Calu3 (cell line): ENCODE measurements around the gene APEX1. TPM values are rescaled to one million over a fixed set of nuclear protein-coding genes. Genes with fewer than 3 reads are reported as not detected.

ENCODE experiments used
- BruUV-seq: library from RNA; stranded (reverse); fragments of 400-500 nt; replicated peaks from 2 replicates; lab custom pipeline; 2021; lab: Mats Ljungman, UMichigan
- CTCF ChIA-PET: fragments of 300-600 bp; sonication (Branson Sonifier 250); formaldehyde crosslinking; loops from one replicate; lab custom pipeline; 2022; ENCODE audit warnings: antibody characterized with exemption; lab: Charles Lee
- DNase-seq: peaks from one replicate; pipeline ENCODE4 v3.0.0; 2022
- H3K27ac Mint-ChIP-seq: one replicate; pipeline ENCODE4 v1.8.0; 2022; ENCODE audit warnings: mixed read lengths; ENCODE audit not compliant: unreplicated experiment
- H3K27me3 Mint-ChIP-seq: one replicate; pipeline ENCODE4 v1.8.0; 2022; ENCODE audit warnings: mixed read lengths; ENCODE audit not compliant: unreplicated experiment
- H3K36me3 Mint-ChIP-seq: one replicate; pipeline ENCODE4 v1.8.0; 2022; ENCODE audit warnings: mild to moderate bottlenecking, moderate library complexity, mixed read lengths; ENCODE audit not compliant: insufficient read depth, unreplicated experiment
- H3K4me1 Mint-ChIP-seq: one replicate; pipeline ENCODE4 v1.8.0; 2022; ENCODE audit warnings: mild to moderate bottlenecking, low read depth, mixed read lengths; ENCODE audit not compliant: unreplicated experiment
- H3K4me3 Mint-ChIP-seq: one replicate; pipeline ENCODE4 v1.8.0; 2022; ENCODE audit warnings: mild to moderate bottlenecking, low read depth, moderate library complexity, mixed read lengths; ENCODE audit not compliant: unreplicated experiment
- H3K9me3 Mint-ChIP-seq: one replicate; pipeline ENCODE4 v1.8.0; 2022; ENCODE audit warnings: low read depth, mixed read lengths; ENCODE audit not compliant: unreplicated experiment
- CTCF ChIP-seq: fragments of 200-600 bp; IDR thresholded peaks from one replicate; pipeline ENCODE4 v1.8.0; 2022; ENCODE audit warnings: antibody characterized with exemption; ENCODE audit not compliant: unreplicated experiment
- intact Hi-C: fragments of 100-400 bp; cut with micrococcal nuclease; formaldehyde crosslinking; loops from one replicate; pipeline ENCODE4 v1.10.0; 2022; ENCODE audit not compliant: unreplicated experiment
- total RNA-seq: library from RNA; stranded (reverse); gene quantifications from 2 replicates; pipeline ENCODE4 v1.2.3, GENCODE V29; 2022

APEX1 gene
- total RNA-seq, 1 experiment from 2014 or later = 205 TPM

GRCh38 chr14:20417250-20418186 is 37.5 kb upstream of the APEX1 start:
- CTCF ChIA-PET = interaction anchor here (0.6 to 0.9 kb wide), 2 partner anchors 38 to 266 kb away, joined by 3 to 6 read pairs; partner anchors contain the start of gene APEX1
- peaks cover 28% of the 10 kb centered on the region for H3K4me1 Mint-ChIP-seq
- no peak for TF ChIP-seq CTCF
- H3K27ac Mint-ChIP-seq = peak overlapping the region; percentile 60
- intact Hi-C loops = loop anchor here (2.0 to 5.0 kb wide), 5 partner anchors 43 to 265 kb away; partner anchors contain the start of genes PARP2, PIP4P1 and RNASE4
- no TSS peak for BruUV-seq
- no peaks in the 10 kb centered on the region for H3K9me3 Mint-ChIP-seq
- H3K27me3 Mint-ChIP-seq = no peaks in the 10 kb centered on the region
- no peak for DNase-seq
- H3K36me3 Mint-ChIP-seq = peaks cover 20% of the 10 kb centered on the region
- peak overlapping the region; percentile 42 for H3K4me3 Mint-ChIP-seq

- BruUV-seq = no TSS peak
- Mint-ChIP-seq H3K36me3 (peaks cover 10% of the 10 kb centered on the region), H3K27me3 (no peaks in the 10 kb centered on the region), H3K4me1 (peaks cover 28% of the 10 kb centered on the region), H3K27ac (peak overlapping the region; percentile 60), H3K4me3 (peak overlapping the region; percentile 42), H3K9me3 (no peaks in the 10 kb centered on the region)
- peak; percentile 43 for DNase-seq
- no peak for TF ChIP-seq CTCF
- intact Hi-C loops = loop anchor here (2.0 to 5.0 kb wide), 5 partner anchors 42 to 264 kb away; partner anchors contain the start of genes PARP2, PIP4P1 and RNASE4
- CTCF ChIA-PET = no interaction called here
Measured at GRCh38 chr14:20418501-20418909, 36.5 kb upstream of the APEX1 start.

DNA sequence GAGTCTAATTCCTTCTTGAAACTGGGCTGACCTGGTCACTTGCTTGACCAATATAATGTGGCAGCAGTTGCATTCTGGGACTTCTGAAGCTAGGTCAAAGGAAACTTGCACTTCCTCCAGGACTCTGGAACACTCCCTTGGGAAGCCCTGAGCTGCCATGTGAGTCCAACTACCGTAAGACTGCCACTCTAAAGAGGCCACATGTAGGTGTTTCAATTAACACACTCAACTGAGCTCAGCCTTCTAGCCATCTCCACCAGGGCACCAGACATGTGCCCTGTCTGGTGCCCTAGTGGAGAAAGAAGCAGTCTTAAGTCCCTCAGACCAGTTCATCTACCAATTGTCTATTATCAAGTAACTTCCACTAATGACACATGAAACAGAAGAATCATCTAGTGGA is 35.6 kb upstream of the APEX1 start:
- intact Hi-C loops = loop anchor here (2.0 to 5.0 kb wide), 5 partner anchors 41 to 263 kb away; partner anchors contain the start of genes PARP2, PIP4P1 and RNASE4
- BruUV-seq = no TSS peak
- H3K27ac Mint-ChIP-seq = peak overlapping the region; percentile 60

GRCh38 chr14:20421267-20421666 is 33.8 kb upstream of the APEX1 start:
- BruUV-seq = no TSS peak
- Mint-ChIP-seq H3K36me3 (peaks cover 6% of the 10 kb centered on the region), H3K27ac (no peak overlapping the region)

More for the DNA sequence above, 35.6 kb upstream of the APEX1 start:
- peak overlapping the region; percentile 42 for H3K4me3 Mint-ChIP-seq
- DNase-seq = no peak
- no peaks in the 10 kb centered on the region for H3K27me3 Mint-ChIP-seq
- no peak for TF ChIP-seq CTCF
- no peaks in the 10 kb centered on the region for H3K9me3 Mint-ChIP-seq
- CTCF ChIA-PET = no interaction called here
- H3K4me1 Mint-ChIP-seq = peaks cover 30% of the 10 kb centered on the region
- H3K36me3 Mint-ChIP-seq = peaks cover 6% of the 10 kb centered on the region

More at GRCh38 chr14:20421267-20421666, 33.8 kb upstream of the APEX1 start:
- no peaks in the 10 kb centered on the region for H3K27me3 Mint-ChIP-seq
- no peak for TF ChIP-seq CTCF
- no peak for DNase-seq
- no peak overlapping the region for H3K4me3 Mint-ChIP-seq
- intact Hi-C loops = no loop called here
- CTCF ChIA-PET = no interaction called here
- H3K9me3 Mint-ChIP-seq = peaks cover 2% of the 10 kb centered on the region
- peaks cover 32% of the 10 kb centered on the region for H3K4me1 Mint-ChIP-seq
